ENCODE results near the gene MDFIC.

DNA sequence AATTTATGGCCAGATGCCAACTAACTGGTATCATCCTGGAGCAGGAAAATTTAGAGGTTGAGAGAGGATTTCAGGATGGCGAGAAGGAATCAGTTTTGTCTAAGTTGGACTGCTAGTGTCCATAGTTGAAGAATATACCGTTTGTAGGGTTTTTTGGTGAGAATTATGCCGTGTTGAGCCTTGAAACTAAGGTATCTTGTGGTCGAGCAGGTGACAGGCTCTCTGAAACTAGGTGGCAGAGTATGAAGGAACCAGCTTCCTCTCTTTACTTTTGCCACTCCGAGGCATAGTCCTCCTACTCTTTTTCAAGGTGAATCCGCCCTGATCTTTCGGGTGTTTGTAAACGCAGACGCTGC lies 9.7 kb downstream of the MDFIC start:
- TF ChIP-seq, protein P1, sequence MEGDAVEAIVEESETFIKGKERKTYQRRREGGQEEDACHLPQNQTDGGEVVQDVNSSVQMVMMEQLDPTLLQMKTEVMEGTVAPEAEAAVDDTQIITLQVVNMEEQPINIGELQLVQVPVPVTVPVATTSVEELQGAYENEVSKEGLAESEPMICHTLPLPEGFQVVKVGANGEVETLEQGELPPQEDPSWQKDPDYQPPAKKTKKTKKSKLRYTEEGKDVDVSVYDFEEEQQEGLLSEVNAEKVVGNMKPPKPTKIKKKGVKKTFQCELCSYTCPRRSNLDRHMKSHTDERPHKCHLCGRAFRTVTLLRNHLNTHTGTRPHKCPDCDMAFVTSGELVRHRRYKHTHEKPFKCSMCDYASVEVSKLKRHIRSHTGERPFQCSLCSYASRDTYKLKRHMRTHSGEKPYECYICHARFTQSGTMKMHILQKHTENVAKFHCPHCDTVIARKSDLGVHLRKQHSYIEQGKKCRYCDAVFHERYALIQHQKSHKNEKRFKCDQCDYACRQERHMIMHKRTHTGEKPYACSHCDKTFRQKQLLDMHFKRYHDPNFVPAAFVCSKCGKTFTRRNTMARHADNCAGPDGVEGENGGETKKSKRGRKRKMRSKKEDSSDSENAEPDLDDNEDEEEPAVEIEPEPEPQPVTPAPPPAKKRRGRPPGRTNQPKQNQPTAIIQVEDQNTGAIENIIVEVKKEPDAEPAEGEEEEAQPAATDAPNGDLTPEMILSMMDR (IDR thresholded peaks at IDR 0.05), result no peak
- TF ChIP-seq EZH2 (IDR thresholded peaks at IDR 0.05) (no peak), EZH2phosphoT487 (IDR thresholded peaks at IDR 0.05) (no peak)
